Neural progenitor cell (in vitro differentiated cells): ENCODE data around the gene UBA6. TPM values are rescaled to one million over a fixed set of nuclear protein-coding genes. Genes with fewer than 3 reads are reported as not detected.

Experiments used
- DNase-seq: peaks from one replicate; pipeline ENCODE4 v3.0.0-alpha.2; 2016; ENCODE audit warnings: low spot score
- H2AFZ ChIP-seq: fragments of 200-600 bp; sonication (generic); replicated peaks from 2 replicates; pipeline ENCODE4 v1.6.1; 2016; ENCODE audit warnings: antibody characterized with exemption
- H3F3A ChIP-seq: fragments of 200-600 bp; sonication (generic); 2 replicates; pipeline ENCODE4 v1.6.1; 2016; ENCODE audit warnings: antibody characterized with exemption, low read depth
- H3K27ac ChIP-seq: fragments of 200-600 bp; sonication (generic); 2 replicates; pipeline ENCODE4 v1.5.1; 2016; ENCODE audit warnings: mild to moderate bottlenecking
- H3K27me3 ChIP-seq: fragments of 200-600 bp; sonication (generic); 2 replicates; pipeline ENCODE4 v1.6.1; 2016; ENCODE audit warnings: mild to moderate bottlenecking, moderate library complexity
- H3K36me3 ChIP-seq: fragments of 200-600 bp; sonication (generic); 2 replicates; pipeline ENCODE4 v1.5.1; 2016
- H3K4me1 ChIP-seq: fragments of 200-600 bp; sonication (generic); 2 replicates; pipeline ENCODE4 v1.6.1; 2016; ENCODE audit warnings: mixed run types
- H3K4me2 ChIP-seq: fragments of 200-600 bp; sonication (generic); 2 replicates; pipeline ENCODE4 v1.6.1; 2016
- H3K4me3 ChIP-seq: fragments of 200-600 bp; sonication (generic); 2 replicates; pipeline ENCODE4 v1.5.1; 2016
- H3K79me2 ChIP-seq: fragments of 200-600 bp; sonication (generic); 2 replicates; pipeline ENCODE4 v1.6.1; 2016; ENCODE audit warnings: low read depth
- H3K9ac ChIP-seq: fragments of 200-600 bp; sonication (generic); 2 replicates; pipeline ENCODE4 v1.6.1; 2016
- H3K9me3 ChIP-seq: fragments of 200-600 bp; sonication (generic); 2 replicates; pipeline ENCODE4 v1.5.1; 2016; ENCODE audit warnings: low read depth
- H4K20me1 ChIP-seq: fragments of 200-600 bp; sonication (generic); 2 replicates; pipeline ENCODE4 v1.6.1; 2016; ENCODE audit warnings: low read depth
- H3K27ac Mint-ChIP-seq: 3 replicates; pipeline ENCODE4 v1.8.0; 2021; ENCODE audit warnings: mixed read lengths
- H3K27me3 Mint-ChIP-seq: 2 replicates; pipeline ENCODE4 v1.8.0; 2022; ENCODE audit warnings: low read depth, mild to moderate bottlenecking, inconsistent platforms, moderate library complexity, mixed read lengths; ENCODE audit not compliant: insufficient read depth
- H3K36me3 Mint-ChIP-seq: 3 replicates; pipeline ENCODE4 v1.8.0; 2021; ENCODE audit warnings: mixed read lengths
- H3K4me1 Mint-ChIP-seq: 3 replicates; pipeline ENCODE4 v1.8.0; 2021; ENCODE audit warnings: mixed read lengths
- H3K4me3 Mint-ChIP-seq: 3 replicates; pipeline ENCODE4 v1.8.0; 2021; ENCODE audit warnings: mild to moderate bottlenecking, moderate library complexity, mixed read lengths
- H3K9me3 Mint-ChIP-seq: 3 replicates; pipeline ENCODE4 v1.8.0; 2020; ENCODE audit warnings: mixed read lengths
- EZH2 ChIP-seq: fragments of 200-600 bp; sonication (generic); IDR thresholded peaks from 2 replicates; pipeline ENCODE4 v1.6.1; 2017; ENCODE audit warnings: antibody characterized with exemption, mild to moderate bottlenecking, moderate library complexity
- EZH2phosphoT487 ChIP-seq: fragments of 200-600 bp; sonication (generic); IDR thresholded peaks from 2 replicates; pipeline ENCODE4 v1.6.1; 2017; ENCODE audit warnings: antibody characterized with exemption
- total RNA-seq: library from RNA; depleted of rRNA; stranded (reverse); fragments of >200 nt; gene quantifications from 2 replicates; pipeline ENCODE4 v1.2.3, GENCODE V29; 2015; ENCODE audit warnings: low replicate concordance
- TF ChIP-seq, protein P1 (sequence below): fragments of 200-600 bp; sonication (generic); IDR thresholded peaks from 2 replicates; pipeline ENCODE4 v1.5.1; 2017; ENCODE audit warnings: antibody characterized with exemption, mild to moderate bottlenecking

The UBA6 gene
- total RNA-seq, 1 donor from 2014 or later = 162 TPM

DNA sequence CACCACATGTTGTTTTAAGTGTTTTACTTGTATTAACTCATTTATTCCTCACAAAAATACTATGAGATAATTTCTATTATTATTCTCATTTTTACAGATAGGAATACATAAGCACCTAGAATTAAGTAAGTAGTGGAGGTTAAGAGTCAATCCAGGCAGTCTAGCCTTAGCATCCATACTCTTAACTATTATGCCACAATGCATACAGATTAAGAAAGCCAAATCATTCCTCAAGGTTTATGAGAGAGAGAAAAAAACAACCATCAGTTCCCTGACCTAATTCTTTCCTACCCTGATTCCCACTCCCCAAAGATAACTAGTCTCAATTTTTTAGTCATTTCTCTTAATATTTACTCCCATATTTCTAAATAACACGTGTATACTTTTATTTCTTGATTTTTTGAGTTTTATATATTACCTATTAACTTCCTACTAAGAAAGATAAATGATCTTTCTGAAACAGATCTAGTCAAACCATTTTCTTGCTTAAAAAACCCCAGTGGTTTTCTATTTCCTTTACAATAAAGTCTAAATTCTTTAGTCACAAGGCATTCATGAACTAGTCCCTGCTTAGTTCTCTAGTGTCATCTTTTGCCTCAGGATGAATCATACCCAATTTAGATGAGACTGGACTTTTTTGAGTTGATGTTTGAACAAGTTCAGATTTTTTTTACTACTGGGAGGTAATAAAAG, 16.0 kb downstream of the UBA6 start:
- Histone ChIP-seq H3K9me3 (no peaks in the 10 kb centered on the region), H4K20me1 (peaks cover 6% of the 10 kb centered on the region), H3K4me1 (no peaks in the 10 kb centered on the region), H3K27ac (no peak overlapping the region), H2AFZ (no peak overlapping the region), H3K9ac (no peak overlapping the region), H3K27me3 (no peaks in the 10 kb centered on the region), H3K36me3 (no peaks in the 10 kb centered on the region), H3K4me3 (no peak overlapping the region), H3K4me2 (no peak overlapping the region), H3K79me2 (peaks cover 43% of the 10 kb centered on the region), H3F3A (no peaks in the 10 kb centered on the region)
- no peak overlapping the region for H3K27ac Mint-ChIP-seq
- DNase-seq = no peak
- H3K9me3 Mint-ChIP-seq = no peaks in the 10 kb centered on the region
- no peaks in the 10 kb centered on the region for H3K27me3 Mint-ChIP-seq
- peaks cover 12% of the 10 kb centered on the region for H3K36me3 Mint-ChIP-seq
- H3K4me1 Mint-ChIP-seq = no peaks in the 10 kb centered on the region
- H3K4me3 Mint-ChIP-seq = no peak overlapping the region
- no peak for TF ChIP-seq EZH2phosphoT487
- TF ChIP-seq EZH2 = no peak
- TF ChIP-seq, protein P1, sequence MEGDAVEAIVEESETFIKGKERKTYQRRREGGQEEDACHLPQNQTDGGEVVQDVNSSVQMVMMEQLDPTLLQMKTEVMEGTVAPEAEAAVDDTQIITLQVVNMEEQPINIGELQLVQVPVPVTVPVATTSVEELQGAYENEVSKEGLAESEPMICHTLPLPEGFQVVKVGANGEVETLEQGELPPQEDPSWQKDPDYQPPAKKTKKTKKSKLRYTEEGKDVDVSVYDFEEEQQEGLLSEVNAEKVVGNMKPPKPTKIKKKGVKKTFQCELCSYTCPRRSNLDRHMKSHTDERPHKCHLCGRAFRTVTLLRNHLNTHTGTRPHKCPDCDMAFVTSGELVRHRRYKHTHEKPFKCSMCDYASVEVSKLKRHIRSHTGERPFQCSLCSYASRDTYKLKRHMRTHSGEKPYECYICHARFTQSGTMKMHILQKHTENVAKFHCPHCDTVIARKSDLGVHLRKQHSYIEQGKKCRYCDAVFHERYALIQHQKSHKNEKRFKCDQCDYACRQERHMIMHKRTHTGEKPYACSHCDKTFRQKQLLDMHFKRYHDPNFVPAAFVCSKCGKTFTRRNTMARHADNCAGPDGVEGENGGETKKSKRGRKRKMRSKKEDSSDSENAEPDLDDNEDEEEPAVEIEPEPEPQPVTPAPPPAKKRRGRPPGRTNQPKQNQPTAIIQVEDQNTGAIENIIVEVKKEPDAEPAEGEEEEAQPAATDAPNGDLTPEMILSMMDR = no peak

DNA sequence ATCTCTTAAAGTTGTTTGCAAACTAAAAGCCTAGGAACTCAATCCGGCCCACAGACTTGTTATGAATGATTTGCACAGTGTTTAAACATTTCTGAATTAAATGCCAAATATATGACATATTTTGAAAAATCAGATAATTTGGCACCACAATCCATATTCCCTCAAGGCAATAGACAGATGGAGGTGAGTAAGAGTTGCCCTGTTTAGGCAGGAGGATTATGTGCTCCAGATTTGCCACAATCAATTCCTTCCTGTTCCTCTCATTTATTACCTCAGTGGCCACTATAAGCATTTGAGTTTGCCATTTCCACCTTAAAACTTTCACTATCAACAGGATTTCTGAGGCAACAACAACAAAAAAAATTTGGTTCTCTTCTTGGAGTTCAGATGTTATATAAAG, 18.7 kb downstream of the UBA6 start:
- H3K4me3 Mint-ChIP-seq = no peak overlapping the region

DNA sequence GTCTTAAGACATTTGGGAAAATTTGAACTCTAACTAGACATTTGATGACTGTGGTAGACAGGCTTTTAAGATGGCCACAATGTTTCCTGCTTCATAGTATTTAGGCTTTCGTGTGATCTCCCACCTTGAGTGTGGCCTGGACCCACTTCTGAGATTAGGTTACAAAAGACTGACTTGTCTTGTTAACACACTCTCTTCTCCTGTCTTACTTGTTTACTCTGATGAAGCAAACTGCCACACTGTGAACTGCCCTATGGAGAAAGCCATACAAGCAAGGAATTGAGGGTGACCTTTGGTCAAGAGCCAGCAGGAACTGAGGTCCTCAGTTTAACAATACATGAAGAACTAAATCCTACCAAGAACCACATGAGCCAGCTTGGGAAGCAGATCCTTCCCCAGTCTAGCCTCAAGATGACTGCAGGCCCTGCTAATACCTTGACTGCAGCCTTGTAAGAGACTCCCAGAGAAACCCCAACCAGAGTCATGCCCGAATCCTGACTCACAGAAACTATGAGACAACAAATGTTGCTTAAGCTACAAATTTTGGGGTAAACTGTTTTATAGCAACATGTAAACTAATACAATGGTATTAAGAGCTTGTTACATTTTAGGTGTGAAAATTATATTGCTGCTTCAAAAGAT, 20.3 kb downstream of the UBA6 start:
- H3K36me3 ChIP-seq = no peaks in the 10 kb centered on the region
- H4K20me1 ChIP-seq = peaks cover under 1% of the 10 kb centered on the region
- peaks cover 23% of the 10 kb centered on the region for H3K36me3 Mint-ChIP-seq
- TF ChIP-seq, protein P1 = no peak
- TF ChIP-seq EZH2phosphoT487 = no peak
- TF ChIP-seq EZH2 = no peak
- no peaks in the 10 kb centered on the region for H3K27me3 Mint-ChIP-seq
- H3K27me3 ChIP-seq = no peaks in the 10 kb centered on the region
- H3K4me3 ChIP-seq = no peak overlapping the region
- no peaks in the 10 kb centered on the region for H3K4me1 Mint-ChIP-seq
- no peaks in the 10 kb centered on the region for H3K9me3 Mint-ChIP-seq
- H3K27ac ChIP-seq = no peak overlapping the region
- H2AFZ ChIP-seq = no peak overlapping the region
- no peak overlapping the region for H3K9ac ChIP-seq
- no peaks in the 10 kb centered on the region for H3K4me1 ChIP-seq
- no peaks in the 10 kb centered on the region for H3F3A ChIP-seq
- no peak overlapping the region for H3K27ac Mint-ChIP-seq
- H3K9me3 ChIP-seq = no peaks in the 10 kb centered on the region
- H3K4me3 Mint-ChIP-seq = no peak overlapping the region
- DNase-seq = no peak
- H3K79me2 ChIP-seq = peaks cover 9% of the 10 kb centered on the region
- H3K4me2 ChIP-seq = no peak overlapping the region

More for the DNA sequence above, 18.7 kb downstream of the UBA6 start:
- no peaks in the 10 kb centered on the region for H3F3A ChIP-seq
- no peaks in the 10 kb centered on the region for H3K4me1 ChIP-seq
- H4K20me1 ChIP-seq = peaks cover 6% of the 10 kb centered on the region
- no peak overlapping the region for H2AFZ ChIP-seq
- H3K79me2 ChIP-seq = peaks cover 18% of the 10 kb centered on the region
- no peak overlapping the region for H3K4me3 ChIP-seq
- no peak for DNase-seq
- H3K27ac Mint-ChIP-seq = no peak overlapping the region
- H3K9ac ChIP-seq = no peak overlapping the region
- H3K36me3 ChIP-seq = no peaks in the 10 kb centered on the region
- peaks cover 16% of the 10 kb centered on the region for H3K36me3 Mint-ChIP-seq
- no peaks in the 10 kb centered on the region for H3K27me3 Mint-ChIP-seq
- H3K9me3 Mint-ChIP-seq = no peaks in the 10 kb centered on the region
- no peak overlapping the region for H3K27ac ChIP-seq
- H3K4me1 Mint-ChIP-seq = no peaks in the 10 kb centered on the region
- TF ChIP-seq EZH2 = no peak
- no peak for TF ChIP-seq EZH2phosphoT487
- TF ChIP-seq, protein P1 = no peak
- H3K4me2 ChIP-seq = no peak overlapping the region
- no peaks in the 10 kb centered on the region for H3K9me3 ChIP-seq
- no peaks in the 10 kb centered on the region for H3K27me3 ChIP-seq
